SK-N-SH (cell line): ENCODE measurements around the gene ALKBH8.

ENCODE experiments used
- CHD2 ChIP-seq: fragments of 150-350 bp; IDR thresholded peaks from 2 replicates; pipeline ENCODE4 v1.6.1; 2018; ENCODE audit warnings: low read length; ENCODE audit not compliant: partially characterized antibody
- EP300 ChIP-seq, 2 experiments: IDR thresholded peaks; 2 replicates each; pipeline versions ENCODE4 v1.4.0 to v1.6.1; 2012; ENCODE audit warnings: borderline replicate concordance in 1 of 2, low read depth in 1 of 2, low read length in 1 of 2
- EZH2phosphoT487 ChIP-seq: fragments of 200-600 bp; sonication (generic); IDR thresholded peaks from 2 replicates; pipeline ENCODE4 v1.6.1; 2017; ENCODE audit warnings: low read depth, mixed run types, mild to moderate bottlenecking, antibody characterized with exemption, moderate library complexity, borderline replicate concordance
- NRF1 ChIP-seq: IDR thresholded peaks from 2 replicates; pipeline ENCODE4 v1.6.1; 2012; ENCODE audit warnings: low read depth, mild to moderate bottlenecking, low read length
- POLR2AphosphoS5 ChIP-seq: IDR thresholded peaks from 2 replicates; pipeline ENCODE4 v1.6.1; 2012; ENCODE audit warnings: low read depth, low read length
- TAF1 ChIP-seq: IDR thresholded peaks from 2 replicates; pipeline ENCODE4 v1.6.1; 2012; ENCODE audit warnings: low read depth, mild to moderate bottlenecking, low read length, moderate library complexity, borderline replicate concordance
- TF ChIP-seq, protein P1 (sequence below): IDR thresholded peaks from 2 replicates; pipeline ENCODE4 v1.6.1; 2012; ENCODE audit warnings: mild to moderate bottlenecking, low read depth, low read length, moderate library complexity
- TF ChIP-seq, protein P2 (sequence below): fragments of 200-600 bp; sonication (generic); IDR thresholded peaks from 2 replicates; pipeline ENCODE4 v1.6.1; 2017; ENCODE audit warnings: antibody characterized with exemption, mild to moderate bottlenecking, moderate library complexity

DNA sequence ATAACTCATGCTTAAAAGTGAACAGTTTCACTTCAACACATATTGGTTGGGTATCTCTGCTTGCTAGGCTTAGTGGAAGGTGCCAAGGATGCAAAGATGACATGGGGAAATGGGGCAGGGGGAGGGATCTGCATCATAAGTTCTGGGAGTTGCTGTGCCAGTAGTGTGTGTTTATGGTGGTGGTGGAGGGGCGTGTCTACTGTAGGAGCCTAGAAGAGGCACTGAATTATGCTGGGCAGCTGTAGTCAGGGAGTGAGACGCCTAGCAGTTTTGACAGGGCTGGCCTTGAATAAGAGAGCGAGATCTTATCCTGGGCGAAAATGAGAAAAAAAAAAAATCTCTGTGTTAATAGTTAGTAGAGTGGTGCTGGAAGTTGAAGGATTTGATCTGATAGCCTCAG is 28.4 kb upstream of the ALKBH8 start:
- TF ChIP-seq TAF1 (no peak), POLR2AphosphoS5 (no peak), EP300 (IDR thresholded peaks at IDR 0.05; ENCODE audit: borderline replicate concordance in 1 of 2, low read depth in 1 of 2, low read length in 1 of 2) (no peak), NRF1 (no peak), EZH2phosphoT487 (no peak), CHD2 (no peak)
- TF ChIP-seq, protein P1, sequence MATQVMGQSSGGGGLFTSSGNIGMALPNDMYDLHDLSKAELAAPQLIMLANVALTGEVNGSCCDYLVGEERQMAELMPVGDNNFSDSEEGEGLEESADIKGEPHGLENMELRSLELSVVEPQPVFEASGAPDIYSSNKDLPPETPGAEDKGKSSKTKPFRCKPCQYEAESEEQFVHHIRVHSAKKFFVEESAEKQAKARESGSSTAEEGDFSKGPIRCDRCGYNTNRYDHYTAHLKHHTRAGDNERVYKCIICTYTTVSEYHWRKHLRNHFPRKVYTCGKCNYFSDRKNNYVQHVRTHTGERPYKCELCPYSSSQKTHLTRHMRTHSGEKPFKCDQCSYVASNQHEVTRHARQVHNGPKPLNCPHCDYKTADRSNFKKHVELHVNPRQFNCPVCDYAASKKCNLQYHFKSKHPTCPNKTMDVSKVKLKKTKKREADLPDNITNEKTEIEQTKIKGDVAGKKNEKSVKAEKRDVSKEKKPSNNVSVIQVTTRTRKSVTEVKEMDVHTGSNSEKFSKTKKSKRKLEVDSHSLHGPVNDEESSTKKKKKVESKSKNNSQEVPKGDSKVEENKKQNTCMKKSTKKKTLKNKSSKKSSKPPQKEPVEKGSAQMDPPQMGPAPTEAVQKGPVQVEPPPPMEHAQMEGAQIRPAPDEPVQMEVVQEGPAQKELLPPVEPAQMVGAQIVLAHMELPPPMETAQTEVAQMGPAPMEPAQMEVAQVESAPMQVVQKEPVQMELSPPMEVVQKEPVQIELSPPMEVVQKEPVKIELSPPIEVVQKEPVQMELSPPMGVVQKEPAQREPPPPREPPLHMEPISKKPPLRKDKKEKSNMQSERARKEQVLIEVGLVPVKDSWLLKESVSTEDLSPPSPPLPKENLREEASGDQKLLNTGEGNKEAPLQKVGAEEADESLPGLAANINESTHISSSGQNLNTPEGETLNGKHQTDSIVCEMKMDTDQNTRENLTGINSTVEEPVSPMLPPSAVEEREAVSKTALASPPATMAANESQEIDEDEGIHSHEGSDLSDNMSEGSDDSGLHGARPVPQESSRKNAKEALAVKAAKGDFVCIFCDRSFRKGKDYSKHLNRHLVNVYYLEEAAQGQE = no peak
- TF ChIP-seq, protein P2, sequence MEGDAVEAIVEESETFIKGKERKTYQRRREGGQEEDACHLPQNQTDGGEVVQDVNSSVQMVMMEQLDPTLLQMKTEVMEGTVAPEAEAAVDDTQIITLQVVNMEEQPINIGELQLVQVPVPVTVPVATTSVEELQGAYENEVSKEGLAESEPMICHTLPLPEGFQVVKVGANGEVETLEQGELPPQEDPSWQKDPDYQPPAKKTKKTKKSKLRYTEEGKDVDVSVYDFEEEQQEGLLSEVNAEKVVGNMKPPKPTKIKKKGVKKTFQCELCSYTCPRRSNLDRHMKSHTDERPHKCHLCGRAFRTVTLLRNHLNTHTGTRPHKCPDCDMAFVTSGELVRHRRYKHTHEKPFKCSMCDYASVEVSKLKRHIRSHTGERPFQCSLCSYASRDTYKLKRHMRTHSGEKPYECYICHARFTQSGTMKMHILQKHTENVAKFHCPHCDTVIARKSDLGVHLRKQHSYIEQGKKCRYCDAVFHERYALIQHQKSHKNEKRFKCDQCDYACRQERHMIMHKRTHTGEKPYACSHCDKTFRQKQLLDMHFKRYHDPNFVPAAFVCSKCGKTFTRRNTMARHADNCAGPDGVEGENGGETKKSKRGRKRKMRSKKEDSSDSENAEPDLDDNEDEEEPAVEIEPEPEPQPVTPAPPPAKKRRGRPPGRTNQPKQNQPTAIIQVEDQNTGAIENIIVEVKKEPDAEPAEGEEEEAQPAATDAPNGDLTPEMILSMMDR = no peak
